SIG-M5 treated with dmso at 0.1 percent for 504 hours (cell line): ENCODE measurements around the gene OPRD1.
A peak's percentile ranks its signal among the peaks of the same experiment; 100 is the strongest.

Experiments used
- DNase-seq: peaks from one replicate; lab custom pipeline; 2025; ENCODE audit not compliant: unreplicated experiment; lab: John Stamatoyannopoulos, UW

Gene OPRD1

GRCh38 chr1:28902738-28903137, 90.8 kb downstream of the OPRD1 start:
- no peak for DNase-seq

DNA sequence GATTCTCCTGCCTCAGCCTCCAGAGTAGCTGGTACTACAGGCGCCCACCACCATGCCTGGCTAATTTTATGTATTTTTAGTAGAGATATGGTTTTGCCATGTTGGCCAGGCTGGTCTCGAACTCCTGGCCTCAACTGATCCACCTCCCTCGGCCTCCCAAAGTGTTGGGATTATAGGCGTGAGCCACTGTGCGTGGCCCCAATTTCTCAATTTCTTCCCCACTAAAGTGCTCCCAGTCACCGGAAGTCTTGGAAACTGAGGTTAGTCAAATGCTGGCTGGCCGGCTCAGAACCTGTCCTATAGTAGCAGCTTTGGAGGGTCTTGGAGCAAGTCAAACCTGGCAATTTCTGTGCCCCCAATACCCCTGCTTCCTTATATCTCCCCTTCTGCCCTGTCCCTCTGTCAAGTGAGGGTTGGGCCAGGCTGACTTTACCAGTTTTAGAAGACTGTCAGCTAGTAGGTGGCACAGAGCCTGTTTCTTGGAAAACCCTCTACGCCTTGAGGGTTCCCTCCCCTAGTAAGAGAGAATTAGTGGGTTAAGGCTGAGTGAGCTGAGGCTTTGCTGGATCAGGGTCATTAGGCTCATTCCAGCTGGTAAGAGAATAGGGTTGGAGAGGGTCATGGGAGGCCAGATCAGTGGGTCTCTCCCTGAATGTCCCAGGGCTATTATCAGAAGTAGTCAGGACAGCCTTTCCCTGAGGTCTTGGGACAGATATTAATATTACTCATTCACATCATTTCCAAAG, 94.1 kb downstream of the OPRD1 start:
- DNase-seq: no peak

GRCh38 chr1:28909198-28909597, 97.2 kb downstream of the OPRD1 start:
- no peak for DNase-seq

GRCh38 chr1:28910379-28911115, 98.6 kb downstream of the OPRD1 start:
- no peak for DNase-seq

DNA sequence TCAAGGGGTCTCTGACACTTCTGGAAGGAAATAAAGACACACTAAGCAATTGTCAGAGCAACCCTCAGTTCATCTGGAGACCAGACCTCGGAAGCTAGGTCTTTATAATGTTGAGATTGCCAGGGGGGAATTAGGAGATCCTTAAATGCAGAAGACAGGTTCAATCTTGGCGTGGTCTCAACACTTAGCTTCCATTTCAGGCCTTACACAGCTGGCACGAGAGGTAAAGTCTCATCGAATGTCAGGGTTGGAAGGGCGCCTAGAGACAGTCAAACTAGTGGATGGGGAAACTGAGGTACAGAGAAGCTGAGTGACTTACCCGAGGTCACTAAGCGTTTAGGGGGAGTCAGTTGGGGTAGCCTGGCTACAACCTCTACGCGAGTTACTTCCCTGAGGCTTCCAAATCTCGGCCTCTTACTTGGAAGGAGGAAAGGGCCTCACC, 101.8 kb downstream of the OPRD1 start:
- no peak for DNase-seq

- peak; percentile 89 for DNase-seq
Measured at GRCh38 chr1:28914228-28915030, 102.5 kb downstream of the OPRD1 start, which contains the start of gene EPB41. EPB41 (plus strand) TSS chr1:28914569; CDS start chr1:28987438, 72,869 bp downstream.

DNA sequence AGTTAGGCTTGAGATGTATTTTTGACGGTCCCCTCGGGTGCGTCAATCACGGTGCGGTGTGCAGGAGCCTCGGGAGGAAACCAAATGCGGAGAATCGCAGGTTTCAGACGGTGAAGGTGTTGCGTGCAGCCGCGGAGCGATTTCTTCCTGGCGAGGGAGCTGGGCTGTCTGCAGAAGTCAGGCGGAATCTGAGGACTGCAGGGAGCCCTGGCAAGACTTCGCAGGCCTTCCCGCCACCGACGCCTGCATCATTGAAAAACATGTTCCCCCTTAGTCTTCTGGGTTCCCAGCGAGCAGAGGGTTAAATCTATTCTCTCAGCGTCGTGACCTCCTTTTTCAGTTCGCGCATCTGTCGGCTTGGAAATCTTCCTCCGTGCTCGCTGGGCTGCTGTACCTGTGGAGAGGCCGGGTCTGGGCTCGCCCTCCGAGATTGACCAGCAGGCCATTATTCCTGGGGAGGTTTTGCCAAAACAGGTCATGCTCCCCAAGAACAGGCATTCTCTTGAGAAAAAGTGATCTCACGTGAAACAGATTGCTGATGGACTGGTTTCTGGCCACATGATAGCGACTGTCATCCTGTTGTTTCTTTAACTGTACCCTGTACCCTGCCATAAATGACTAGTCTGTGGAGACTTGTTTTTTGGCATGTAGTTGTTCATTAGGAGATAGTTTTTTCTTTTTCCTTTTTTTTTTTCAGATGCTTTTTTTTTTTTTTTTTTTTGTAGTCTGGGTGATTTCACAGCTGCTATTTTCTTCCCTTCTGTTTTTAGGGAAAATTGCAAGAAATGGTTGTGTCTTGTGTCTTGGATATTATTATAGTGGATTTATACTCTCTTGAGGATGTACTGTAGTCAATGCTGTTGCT, 103.3 kb downstream of the OPRD1 start:
- DNase-seq: no peak

GRCh38 chr1:28917757-28918118, 105.8 kb downstream of the OPRD1 start:
- no peak for DNase-seq
